ELF-1 (cell line): ENCODE data around the gene MICU1.
A peak's percentile ranks its signal among the peaks of the same experiment; 100 is the strongest.

Source experiments
- DNase-seq: peaks from one replicate; pipeline ENCODE4 v3.0.0-alpha.2; 2016; ENCODE audit warnings: low read depth, low spot score

Gene MICU1

GRCh38 chr10:72630144-72630543, 4.3 kb upstream of the MICU1 start:
- DNase-seq = no peak

- no peak for DNase-seq
Observed at GRCh38 chr10:72626444-72626754, 520 bp upstream of the MICU1 start.

GRCh38 chr10:72625276-72625607, 637 bp downstream of the MICU1 start:
- DNase-seq = no peak

- no peak for DNase-seq
Observed at GRCh38 chr10:72622271-72622670, 3.6 kb downstream of the MICU1 start.

- DNase-seq = no peak
Observed at GRCh38 chr10:72616716-72617115, 9.2 kb downstream of the MICU1 start.

GRCh38 chr10:72615970-72616369, 9.9 kb downstream of the MICU1 start:
- no peak for DNase-seq

- no peak for DNase-seq
Observed at GRCh38 chr10:72612203-72612826, 13.6 kb downstream of the MICU1 start.

GRCh38 chr10:72611783-72612182, 14.1 kb downstream of the MICU1 start:
- DNase-seq = no peak

- no peak for DNase-seq
Observed at GRCh38 chr10:72610466-72610865, 15.4 kb downstream of the MICU1 start.

- DNase-seq = no peak
Observed at GRCh38 chr10:72605122-72605521, 20.8 kb downstream of the MICU1 start.

- no peak for DNase-seq
Observed at GRCh38 chr10:72601144-72601543, 24.7 kb downstream of the MICU1 start.

- DNase-seq = peak; percentile 15
Observed at GRCh38 chr10:72598769-72599701, 26.8 kb downstream of the MICU1 start.

GRCh38 chr10:72597897-72598296, 28.0 kb downstream of the MICU1 start:
- no peak for DNase-seq

GRCh38 chr10:72595436-72595835, 30.4 kb downstream of the MICU1 start:
- no peak for DNase-seq

- DNase-seq = no peak
Observed at GRCh38 chr10:72593963-72594362, 31.9 kb downstream of the MICU1 start.

- DNase-seq = no peak
Observed at GRCh38 chr10:72588266-72588665, 37.6 kb downstream of the MICU1 start.

- no peak for DNase-seq
Observed at GRCh38 chr10:72587568-72587967, 38.3 kb downstream of the MICU1 start.

- no peak for DNase-seq
Observed at GRCh38 chr10:72574636-72575035, 51.2 kb downstream of the MICU1 start.

GRCh38 chr10:72573079-72573478, 52.8 kb downstream of the MICU1 start:
- no peak for DNase-seq

- DNase-seq = no peak
Observed at GRCh38 chr10:72567889-72568640, 57.8 kb downstream of the MICU1 start.

GRCh38 chr10:72567421-72567820, 58.5 kb downstream of the MICU1 start:
- no peak for DNase-seq

- no peak for DNase-seq
Observed at GRCh38 chr10:72564596-72564995, 61.3 kb downstream of the MICU1 start.
